PC-9 (cell line): Measurements from ENCODE around the gene UFD1. TPM values are rescaled to one million over a fixed set of nuclear protein-coding genes. Genes with fewer than 3 reads are reported as not detected.

Source experiments
- BruUV-seq: library from RNA; stranded (reverse); fragments of 400-500 nt; replicated peaks from 2 replicates; lab custom pipeline; 2021; lab: Mats Ljungman, UMichigan
- CTCF ChIA-PET: fragments of 300-600 bp; sonication (Branson Sonifier 250); formaldehyde crosslinking; loops from one replicate; lab custom pipeline; 2022; ENCODE audit warnings: antibody characterized with exemption; lab: Charles Lee
- POLR2A ChIA-PET: fragments of 300-600 bp; sonication (Branson Sonifier 250); formaldehyde crosslinking; loops from one replicate; lab custom pipeline; 2022; ENCODE audit warnings: antibody characterized with exemption; ENCODE audit not compliant: unreplicated experiment; lab: Charles Lee
- DNase-seq, 2 experiments: peaks; one replicate each; pipeline versions ENCODE4 v3.0.0 to v3.0.0-alpha.2; 2015 to 2022; ENCODE audit warnings: mixed read lengths in 1 of 2
- H2AFZ ChIP-seq: fragments of 200-600 bp; sonication (generic); 2 replicates; pipeline ENCODE4 v1.8.1; 2017; ENCODE audit warnings: antibody characterized with exemption
- H3F3A ChIP-seq: fragments of 200-600 bp; sonication (generic); 2 replicates; pipeline ENCODE4 v1.8.1; 2017; ENCODE audit warnings: antibody characterized with exemption, mild to moderate bottlenecking, low read depth; ENCODE audit not compliant: insufficient read depth
- H3K27ac ChIP-seq: fragments of 200-600 bp; sonication (generic); 2 replicates; pipeline ENCODE4 v1.6.1; 2016; ENCODE audit warnings: mixed run types
- H3K27me3 ChIP-seq: fragments of 200-600 bp; sonication (generic); 2 replicates; pipeline ENCODE4 v1.6.1; 2016; ENCODE audit warnings: low read depth, mixed run types; ENCODE audit not compliant: insufficient read depth
- H3K36me3 ChIP-seq: fragments of 200-600 bp; sonication (generic); 2 replicates; pipeline ENCODE4 v1.6.1; 2016; ENCODE audit warnings: low read depth, mixed run types
- H3K4me1 ChIP-seq: fragments of 200-600 bp; sonication (generic); replicated peaks from 2 replicates; pipeline ENCODE4 v1.6.1; 2016; ENCODE audit warnings: mixed run types; ENCODE audit not compliant: insufficient read depth
- H3K4me2 ChIP-seq: fragments of 200-600 bp; sonication (generic); 2 replicates; pipeline ENCODE4 v1.6.1; 2017; ENCODE audit warnings: mixed run types
- H3K4me3 ChIP-seq: fragments of 200-600 bp; sonication (generic); 2 replicates; pipeline ENCODE4 v1.6.1; 2016; ENCODE audit warnings: mixed run types
- H3K79me2 ChIP-seq: fragments of 200-600 bp; sonication (generic); 2 replicates; pipeline ENCODE4 v1.6.1; 2017; ENCODE audit warnings: low read depth, mixed run types
- H3K9me2 ChIP-seq: fragments of 200-600 bp; sonication (generic); 2 replicates; pipeline ENCODE4 v1.8.1; 2017; ENCODE audit warnings: mild to moderate bottlenecking; ENCODE audit not compliant: insufficient read depth
- H3K9me3 ChIP-seq: fragments of 200-600 bp; sonication (generic); 2 replicates; pipeline ENCODE4 v1.8.1; 2016; ENCODE audit warnings: low read depth; ENCODE audit not compliant: insufficient read depth
- H4K20me1 ChIP-seq: fragments of 200-600 bp; sonication (generic); 2 replicates; pipeline ENCODE4 v1.8.1; 2017; ENCODE audit not compliant: insufficient read depth
- EZH2 ChIP-seq: fragments of 200-600 bp; sonication (generic); IDR thresholded peaks from 2 replicates; pipeline ENCODE4 v1.8.0; 2017; ENCODE audit warnings: antibody characterized with exemption, low read depth
- intact Hi-C: fragments of 100-400 bp; cut with micrococcal nuclease; formaldehyde crosslinking; loops from one replicate; pipeline ENCODE4 v1.10.0; 2022; ENCODE audit not compliant: unreplicated experiment
- total RNA-seq: library from RNA; stranded (reverse); gene quantifications from 2 replicates; pipeline ENCODE4 v1.2.3, GENCODE V29; 2021
- TF ChIP-seq, protein P1 (sequence below): fragments of 200-600 bp; sonication (generic); conservative IDR thresholded peaks from 2 replicates; pipeline ENCODE4 v1.6.1; 2017; ENCODE audit warnings: mixed run types, antibody characterized with exemption, mild to moderate bottlenecking, moderate library complexity

Gene UFD1
- total RNA-seq, 1 experiment from 2014 or later, result 66.9 TPM

DNA sequence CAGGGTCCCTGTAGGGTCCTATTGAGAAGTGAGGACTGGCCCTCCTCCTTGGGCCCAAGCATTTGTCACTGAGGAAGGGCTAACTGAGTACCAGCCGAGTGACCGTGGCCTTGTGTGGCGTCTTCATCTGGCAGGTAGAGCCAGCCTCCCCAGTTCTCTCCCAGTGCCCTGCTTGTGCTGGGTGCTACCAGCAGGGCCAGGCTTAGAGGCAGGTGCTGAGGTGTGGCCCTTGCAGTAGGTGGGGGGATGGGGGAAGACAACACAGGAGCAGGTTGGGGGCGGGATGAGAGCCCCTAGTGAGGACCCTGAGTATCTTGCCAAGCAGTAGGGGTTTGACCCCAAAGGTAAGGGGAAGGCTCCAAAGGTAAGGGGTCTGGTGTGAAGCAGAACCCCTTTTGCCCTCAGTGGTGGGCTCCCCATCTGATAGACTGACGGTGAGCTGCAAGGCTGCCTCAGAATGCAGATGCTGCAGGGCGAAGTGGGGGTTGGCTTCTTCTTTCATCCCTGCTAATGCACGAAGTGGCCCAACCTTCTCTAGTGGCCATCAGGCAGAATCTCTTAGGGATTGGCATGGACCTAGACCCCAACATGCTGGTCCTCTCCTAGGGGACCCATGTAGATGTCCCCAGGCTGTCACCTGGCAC is 20.4 kb upstream of the UFD1 start:
- no peaks in the 10 kb centered on the region for H3K9me3 ChIP-seq
- no peak overlapping the region for H3K4me3 ChIP-seq
- no peaks in the 10 kb centered on the region for H3K9me2 ChIP-seq
- H3K27ac ChIP-seq, result no peak overlapping the region
- TF ChIP-seq, protein P1, sequence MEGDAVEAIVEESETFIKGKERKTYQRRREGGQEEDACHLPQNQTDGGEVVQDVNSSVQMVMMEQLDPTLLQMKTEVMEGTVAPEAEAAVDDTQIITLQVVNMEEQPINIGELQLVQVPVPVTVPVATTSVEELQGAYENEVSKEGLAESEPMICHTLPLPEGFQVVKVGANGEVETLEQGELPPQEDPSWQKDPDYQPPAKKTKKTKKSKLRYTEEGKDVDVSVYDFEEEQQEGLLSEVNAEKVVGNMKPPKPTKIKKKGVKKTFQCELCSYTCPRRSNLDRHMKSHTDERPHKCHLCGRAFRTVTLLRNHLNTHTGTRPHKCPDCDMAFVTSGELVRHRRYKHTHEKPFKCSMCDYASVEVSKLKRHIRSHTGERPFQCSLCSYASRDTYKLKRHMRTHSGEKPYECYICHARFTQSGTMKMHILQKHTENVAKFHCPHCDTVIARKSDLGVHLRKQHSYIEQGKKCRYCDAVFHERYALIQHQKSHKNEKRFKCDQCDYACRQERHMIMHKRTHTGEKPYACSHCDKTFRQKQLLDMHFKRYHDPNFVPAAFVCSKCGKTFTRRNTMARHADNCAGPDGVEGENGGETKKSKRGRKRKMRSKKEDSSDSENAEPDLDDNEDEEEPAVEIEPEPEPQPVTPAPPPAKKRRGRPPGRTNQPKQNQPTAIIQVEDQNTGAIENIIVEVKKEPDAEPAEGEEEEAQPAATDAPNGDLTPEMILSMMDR, result no peak
- no peak for TF ChIP-seq EZH2
- DNase-seq, result no peak
- H3F3A ChIP-seq, result no peaks in the 10 kb centered on the region
- H3K27me3 ChIP-seq, result no peaks in the 10 kb centered on the region
- no peaks in the 10 kb centered on the region for H3K36me3 ChIP-seq
- CTCF ChIA-PET, result no interaction called here
- no TSS peak for BruUV-seq
- H3K4me1 ChIP-seq, result no peaks in the 10 kb centered on the region
- intact Hi-C loops, result loop anchor here (5.0 kb wide), 1 partner anchor 128 kb away; no protein-coding TSS in a partner anchor
- no peak overlapping the region for H3K4me2 ChIP-seq
- H3K79me2 ChIP-seq, result no peaks in the 10 kb centered on the region
- H4K20me1 ChIP-seq, result no peaks in the 10 kb centered on the region
- POLR2A ChIA-PET, result no interaction called here
- H2AFZ ChIP-seq, result no peak overlapping the region

DNA sequence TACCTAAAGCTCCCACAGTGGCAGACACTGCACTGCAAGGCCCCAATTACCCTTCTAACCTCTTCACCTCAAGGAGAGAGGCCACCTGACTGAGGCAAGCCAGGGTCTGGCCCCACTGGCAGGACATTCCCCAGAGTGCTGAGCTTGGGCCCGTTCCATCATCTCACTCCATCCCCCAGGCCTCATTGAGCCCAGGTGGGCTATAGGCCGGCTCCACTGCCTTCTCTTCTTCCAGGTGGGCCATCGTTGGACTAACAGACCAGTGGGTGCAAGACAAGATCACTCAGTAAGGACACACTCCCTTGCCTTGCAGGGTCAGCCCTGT is 19.8 kb upstream of the UFD1 start:
- no peak for DNase-seq
- no peak overlapping the region for H3K27ac ChIP-seq
- intact Hi-C loops, result loop anchor here (5.0 kb wide), 1 partner anchor 128 kb away; no protein-coding TSS in a partner anchor
- TF ChIP-seq, protein P1, result no peak
- no peak for TF ChIP-seq EZH2
- CTCF ChIA-PET, result no interaction called here
- H3K4me2 ChIP-seq, result no peak overlapping the region
- no peaks in the 10 kb centered on the region for H3K27me3 ChIP-seq
- no peaks in the 10 kb centered on the region for H3K9me3 ChIP-seq
- no peaks in the 10 kb centered on the region for H3K36me3 ChIP-seq
- no peak overlapping the region for H3K4me3 ChIP-seq
- BruUV-seq, result no TSS peak
- no peaks in the 10 kb centered on the region for H3K79me2 ChIP-seq
- no peak overlapping the region for H2AFZ ChIP-seq
- H3K4me1 ChIP-seq, result no peaks in the 10 kb centered on the region
- H3F3A ChIP-seq, result no peaks in the 10 kb centered on the region
- POLR2A ChIA-PET, result no interaction called here
- no peaks in the 10 kb centered on the region for H4K20me1 ChIP-seq
- no peaks in the 10 kb centered on the region for H3K9me2 ChIP-seq

DNA sequence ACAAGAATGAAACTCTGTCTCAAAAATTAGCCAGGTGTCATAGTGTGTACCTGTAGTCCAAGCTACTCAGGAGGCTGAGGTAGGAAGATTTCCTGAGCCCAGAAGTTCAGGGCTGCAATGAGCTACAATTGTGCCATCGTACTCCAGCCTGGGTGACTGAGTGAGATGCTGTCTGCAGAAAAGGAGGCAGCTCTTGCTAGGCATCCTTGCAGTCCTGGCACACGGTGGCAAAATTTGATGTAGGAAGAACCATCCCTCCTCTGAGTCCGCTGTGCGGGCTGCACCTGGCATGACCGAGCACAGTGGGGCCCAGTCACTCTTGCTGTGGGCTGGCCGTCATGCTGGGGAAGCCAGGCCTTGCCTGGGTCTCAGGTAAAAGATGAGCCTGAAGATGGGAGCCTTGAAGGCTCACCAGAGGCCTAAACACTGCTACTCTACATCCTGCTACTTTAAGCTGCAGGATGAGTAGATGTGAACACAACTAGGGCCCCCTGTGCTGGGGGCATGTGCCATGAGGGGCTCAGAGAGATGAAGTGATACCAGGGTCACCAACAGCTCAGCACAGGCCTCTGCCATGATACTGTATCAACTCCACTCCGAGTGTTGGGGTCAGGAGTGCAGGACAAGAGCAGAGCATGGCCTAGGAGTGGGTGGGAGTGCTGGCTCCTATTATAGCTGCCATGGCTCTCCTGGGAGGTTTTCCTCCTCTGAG is 19.3 kb upstream of the UFD1 start:
- Histone ChIP-seq H3K79me2 (no peaks in the 10 kb centered on the region), H3K36me3 (no peaks in the 10 kb centered on the region), H3K4me2 (no peak overlapping the region), H3K27ac (no peak overlapping the region), H3K4me3 (no peak overlapping the region), H2AFZ (no peak overlapping the region), H3K27me3 (no peaks in the 10 kb centered on the region), H4K20me1 (no peaks in the 10 kb centered on the region), H3F3A (no peaks in the 10 kb centered on the region), H3K9me3 (no peaks in the 10 kb centered on the region), H3K4me1 (no peaks in the 10 kb centered on the region), H3K9me2 (no peaks in the 10 kb centered on the region)
- BruUV-seq, result no TSS peak
- intact Hi-C loops, result loop anchor here (5.0 kb wide), 1 partner anchor 129 kb away; no protein-coding TSS in a partner anchor
- no peak for DNase-seq
- CTCF ChIA-PET, result no interaction called here
- no peak for TF ChIP-seq EZH2
- TF ChIP-seq, protein P1, result no peak
- POLR2A ChIA-PET, result interaction anchor here (0.6 kb wide), 1 partner anchor 40 kb away, joined by 3 read pairs; no protein-coding TSS in a partner anchor
